Osteocyte (in vitro differentiated cells): ENCODE measurements around the gene MGLL. TPM values are rescaled to one million over a fixed set of nuclear protein-coding genes. Genes with fewer than 3 reads are reported as not detected.

Source experiments
- DNase-seq: peaks from one replicate; pipeline ENCODE4 v3.0.0; 2021; ENCODE audit warnings: mixed read lengths; ENCODE audit not compliant: unreplicated experiment; ENCODE audit errors: extremely low spot score
- H3K27ac Mint-ChIP-seq: one replicate; pipeline ENCODE4 v1.8.0; 2021; ENCODE audit warnings: mild to moderate bottlenecking, mixed read lengths; ENCODE audit not compliant: unreplicated experiment
- H3K27me3 Mint-ChIP-seq: one replicate; pipeline ENCODE4 v1.8.0; 2021; ENCODE audit warnings: mixed read lengths; ENCODE audit not compliant: unreplicated experiment
- H3K36me3 Mint-ChIP-seq: one replicate; pipeline ENCODE4 v1.8.0; 2021; ENCODE audit warnings: mixed read lengths; ENCODE audit not compliant: unreplicated experiment
- H3K4me1 Mint-ChIP-seq: one replicate; pipeline ENCODE4 v1.8.0; 2021; ENCODE audit warnings: mixed read lengths; ENCODE audit not compliant: unreplicated experiment
- H3K4me3 Mint-ChIP-seq: one replicate; pipeline ENCODE4 v1.8.0; 2021; ENCODE audit warnings: mild to moderate bottlenecking, moderate library complexity, mixed read lengths; ENCODE audit not compliant: unreplicated experiment
- H3K9me3 Mint-ChIP-seq: one replicate; pipeline ENCODE4 v1.8.0; 2021; ENCODE audit warnings: mixed read lengths; ENCODE audit not compliant: unreplicated experiment
- total RNA-seq: library from RNA; stranded (reverse); gene quantifications from 2 replicates; pipeline ENCODE4 v1.2.1, GENCODE V29; 2021
- TF ChIP-seq, protein P1 (sequence below): fragments of 200-600 bp; sonication (generic); IDR thresholded peaks from 2 replicates; pipeline ENCODE4 v1.5.0; 2021; ENCODE audit warnings: antibody characterized with exemption, mild to moderate bottlenecking, moderate library complexity

MGLL gene
- total RNA-seq, 1 donor from 2014 or later: 112 TPM

DNA sequence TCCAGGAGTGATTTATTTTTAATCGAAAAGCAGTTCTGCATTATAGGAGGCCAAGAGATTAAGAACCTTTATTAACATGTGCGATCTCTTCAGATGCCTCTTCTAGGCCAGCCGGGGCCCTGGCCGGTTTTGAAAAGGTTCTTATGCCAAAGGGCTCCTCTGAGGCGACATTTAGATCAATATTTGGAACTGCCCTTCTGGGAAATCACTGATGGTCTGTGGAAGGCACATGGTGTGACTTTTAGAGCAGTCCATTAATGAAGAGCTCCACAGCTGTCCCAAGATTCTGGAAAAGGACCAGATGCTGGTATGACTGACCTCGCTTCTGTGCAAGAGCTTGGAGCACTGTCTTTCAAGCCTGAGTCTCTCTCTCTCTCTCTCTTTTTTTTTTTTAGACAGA lies 19.7 kb downstream of the MGLL start:
- peaks cover 49% of the 10 kb centered on the region for H3K4me1 Mint-ChIP-seq
- H3K27ac Mint-ChIP-seq: no peak overlapping the region
- no peaks in the 10 kb centered on the region for H3K27me3 Mint-ChIP-seq

DNA sequence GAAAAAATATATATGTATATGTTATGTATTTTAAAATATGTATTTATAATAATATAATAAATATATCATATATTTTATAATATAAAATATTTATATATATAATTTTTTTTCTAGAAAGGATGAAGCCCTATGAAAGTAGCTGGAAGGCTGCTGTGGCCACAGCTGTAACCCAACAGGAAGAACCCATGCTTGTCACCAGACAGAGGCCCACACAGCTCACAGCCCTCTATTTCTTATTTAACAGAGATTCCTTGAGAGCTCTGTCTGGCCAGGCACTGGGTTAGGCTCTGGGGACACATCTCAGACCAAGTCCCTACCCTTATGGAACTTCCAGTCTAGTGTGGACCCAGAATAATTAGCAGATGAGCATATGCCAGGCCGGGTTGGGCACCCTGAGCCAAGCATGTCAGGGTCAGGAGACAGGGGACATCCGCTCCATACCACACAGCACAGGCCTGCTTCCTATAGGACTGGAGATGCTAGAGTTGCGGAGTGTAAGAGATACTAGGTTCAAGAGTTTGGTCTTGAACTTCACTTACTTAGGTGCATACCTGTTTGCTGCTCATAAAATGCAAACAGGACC lies 20.5 kb downstream of the MGLL start:
- Mint-ChIP-seq H3K4me3 (no peak overlapping the region), H3K4me1 (peaks cover 49% of the 10 kb centered on the region), H3K27ac (no peak overlapping the region), H3K27me3 (no peaks in the 10 kb centered on the region), H3K36me3 (peaks cover 48% of the 10 kb centered on the region), H3K9me3 (no peaks in the 10 kb centered on the region)
- DNase-seq: no peak
- TF ChIP-seq, protein P1, sequence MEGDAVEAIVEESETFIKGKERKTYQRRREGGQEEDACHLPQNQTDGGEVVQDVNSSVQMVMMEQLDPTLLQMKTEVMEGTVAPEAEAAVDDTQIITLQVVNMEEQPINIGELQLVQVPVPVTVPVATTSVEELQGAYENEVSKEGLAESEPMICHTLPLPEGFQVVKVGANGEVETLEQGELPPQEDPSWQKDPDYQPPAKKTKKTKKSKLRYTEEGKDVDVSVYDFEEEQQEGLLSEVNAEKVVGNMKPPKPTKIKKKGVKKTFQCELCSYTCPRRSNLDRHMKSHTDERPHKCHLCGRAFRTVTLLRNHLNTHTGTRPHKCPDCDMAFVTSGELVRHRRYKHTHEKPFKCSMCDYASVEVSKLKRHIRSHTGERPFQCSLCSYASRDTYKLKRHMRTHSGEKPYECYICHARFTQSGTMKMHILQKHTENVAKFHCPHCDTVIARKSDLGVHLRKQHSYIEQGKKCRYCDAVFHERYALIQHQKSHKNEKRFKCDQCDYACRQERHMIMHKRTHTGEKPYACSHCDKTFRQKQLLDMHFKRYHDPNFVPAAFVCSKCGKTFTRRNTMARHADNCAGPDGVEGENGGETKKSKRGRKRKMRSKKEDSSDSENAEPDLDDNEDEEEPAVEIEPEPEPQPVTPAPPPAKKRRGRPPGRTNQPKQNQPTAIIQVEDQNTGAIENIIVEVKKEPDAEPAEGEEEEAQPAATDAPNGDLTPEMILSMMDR: no peak

More for the DNA sequence above, 19.7 kb downstream of the MGLL start:
- no peak overlapping the region for H3K4me3 Mint-ChIP-seq
- H3K9me3 Mint-ChIP-seq: no peaks in the 10 kb centered on the region
- H3K36me3 Mint-ChIP-seq: peaks cover 52% of the 10 kb centered on the region
- no peak for DNase-seq
- TF ChIP-seq, protein P1: no peak

DNA sequence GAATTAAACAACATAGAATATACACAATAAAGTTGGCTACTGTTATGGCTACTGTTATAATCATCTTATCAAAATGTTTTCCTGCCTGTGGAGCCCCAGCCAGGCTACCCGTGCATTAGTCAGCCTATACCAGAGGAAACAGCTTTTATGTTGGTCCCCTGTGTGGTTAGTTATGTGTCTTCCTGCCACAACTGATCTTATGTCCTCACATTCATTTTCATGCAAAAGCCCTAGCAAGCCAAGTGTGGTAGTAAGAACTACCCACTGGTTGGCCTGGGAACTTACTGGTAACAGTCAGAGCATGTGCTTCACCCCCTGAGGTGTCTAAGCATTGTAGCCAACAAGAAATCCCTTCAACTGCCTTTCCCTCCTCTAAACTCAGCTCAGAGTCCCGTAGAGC lies 21.8 kb downstream of the MGLL start:
- Mint-ChIP-seq H3K9me3 (no peaks in the 10 kb centered on the region), H3K4me3 (no peak overlapping the region), H3K27ac (peak overlapping the region; percentile 54), H3K36me3 (peaks cover 43% of the 10 kb centered on the region), H3K27me3 (no peaks in the 10 kb centered on the region), H3K4me1 (peaks cover 52% of the 10 kb centered on the region)
- TF ChIP-seq, protein P1: no peak
- no peak for DNase-seq

DNA sequence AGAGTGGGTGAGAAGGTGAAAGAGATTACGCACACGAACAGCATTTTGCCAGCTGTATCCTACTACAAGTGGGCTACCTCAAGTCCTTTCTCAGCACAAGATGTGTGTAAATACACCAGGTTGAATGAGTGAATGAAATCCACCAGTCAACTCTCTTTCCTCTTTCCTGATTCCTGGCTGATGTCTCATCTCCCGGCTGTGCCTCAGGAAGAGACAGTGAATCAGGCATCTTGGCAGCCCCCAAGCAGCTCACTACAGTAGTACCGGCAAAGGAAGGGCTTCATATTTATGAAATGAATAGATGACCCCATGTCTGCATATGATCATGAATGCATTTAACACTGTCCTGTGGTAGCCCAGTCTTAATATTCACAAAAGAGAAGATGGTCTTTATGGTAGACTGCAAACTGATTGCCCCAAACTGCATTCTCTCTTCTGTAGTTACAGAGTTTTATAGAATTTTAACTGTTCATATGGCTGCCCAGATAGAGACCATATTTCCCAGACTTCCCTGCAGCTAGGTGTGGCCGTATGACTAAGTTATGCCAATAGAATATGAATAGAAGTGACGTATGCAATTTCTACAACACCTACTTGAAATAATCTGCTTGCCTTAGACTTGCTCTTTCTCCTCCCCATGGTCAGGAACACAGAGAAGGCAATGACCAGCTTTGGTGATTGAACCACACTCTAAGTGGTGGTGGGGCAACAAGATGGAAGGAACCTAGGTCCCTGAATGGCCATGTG lies 22.7 kb downstream of the MGLL start:
- TF ChIP-seq, protein P1: no peak
- Mint-ChIP-seq H3K4me3 (no peak overlapping the region), H3K27ac (peak overlapping the region; percentile 28), H3K36me3 (peaks cover 43% of the 10 kb centered on the region), H3K27me3 (no peaks in the 10 kb centered on the region), H3K4me1 (peaks cover 48% of the 10 kb centered on the region), H3K9me3 (no peaks in the 10 kb centered on the region)
- DNase-seq: no peak

DNA sequence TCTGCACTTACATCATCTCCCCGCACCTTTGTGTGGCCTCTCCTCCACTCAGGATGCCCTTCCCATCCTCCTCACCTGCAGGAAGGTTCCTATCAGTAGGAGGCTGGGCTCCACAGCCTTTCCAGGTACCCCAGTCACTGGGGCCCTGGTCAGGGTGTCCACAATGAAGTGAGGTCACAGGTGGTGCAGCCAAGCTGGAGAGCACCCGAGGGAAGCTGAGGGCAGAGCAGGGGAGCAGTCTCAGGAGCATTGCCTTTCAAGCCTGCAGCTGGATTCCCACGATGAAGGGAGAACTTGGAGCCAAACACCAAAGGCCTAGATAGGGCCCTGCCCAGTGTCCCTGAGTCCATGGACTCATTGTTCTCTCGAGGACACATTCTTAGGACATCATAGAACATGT lies 23.6 kb downstream of the MGLL start:
- Mint-ChIP-seq H3K36me3 (peaks cover 43% of the 10 kb centered on the region), H3K27ac (no peak overlapping the region), H3K4me3 (no peak overlapping the region), H3K27me3 (no peaks in the 10 kb centered on the region), H3K9me3 (no peaks in the 10 kb centered on the region), H3K4me1 (peaks cover 46% of the 10 kb centered on the region)
- TF ChIP-seq, protein P1: no peak
- DNase-seq: no peak
